GM23248 (cell line): Measurements from ENCODE around the gene SUCLG1. TPM values are rescaled to one million over a fixed set of nuclear protein-coding genes. Genes with fewer than 3 reads are reported as not detected.

Experiments
- DNase-seq: peaks from one replicate; pipeline ENCODE4 v3.0.0-alpha.2; 2015
- H2AFZ ChIP-seq: fragments of 200-600 bp; sonication (generic); 2 replicates; pipeline ENCODE4 v1.6.1; 2016; ENCODE audit warnings: antibody characterized with exemption
- H3F3A ChIP-seq: fragments of 200-600 bp; sonication (generic); 2 replicates; pipeline ENCODE4 v1.6.1; 2016; ENCODE audit warnings: mild to moderate bottlenecking, antibody characterized with exemption, mixed run types; ENCODE audit not compliant: insufficient read depth
- H3K27ac ChIP-seq: fragments of 200-600 bp; sonication (generic); 2 replicates; pipeline ENCODE4 v1.5.1; 2016; ENCODE audit warnings: mild to moderate bottlenecking
- H3K27me3 ChIP-seq: fragments of 200-600 bp; sonication (generic); replicated peaks from 2 replicates; pipeline ENCODE4 v1.6.1; 2016; ENCODE audit warnings: mild to moderate bottlenecking; ENCODE audit not compliant: insufficient read depth
- H3K36me3 ChIP-seq: fragments of 200-600 bp; sonication (generic); 2 replicates; pipeline ENCODE4 v1.6.1; 2016; ENCODE audit warnings: low read depth, mild to moderate bottlenecking
- H3K4me1 ChIP-seq: fragments of 200-600 bp; sonication (generic); 2 replicates; pipeline ENCODE4 v1.6.1; 2016; ENCODE audit warnings: mild to moderate bottlenecking; ENCODE audit not compliant: insufficient read depth
- H3K4me2 ChIP-seq: fragments of 200-600 bp; sonication (generic); one replicate; pipeline ENCODE4 v1.6.1; 2016; ENCODE audit warnings: mild to moderate bottlenecking; ENCODE audit not compliant: unreplicated experiment
- H3K4me3 ChIP-seq: fragments of 200-600 bp; sonication (generic); 2 replicates; pipeline ENCODE4 v1.5.1; 2016; ENCODE audit warnings: mild to moderate bottlenecking
- H3K79me2 ChIP-seq: fragments of 200-600 bp; sonication (generic); 2 replicates; pipeline ENCODE4 v1.6.1; 2016; ENCODE audit warnings: mild to moderate bottlenecking; ENCODE audit not compliant: insufficient read depth
- H3K9ac ChIP-seq: fragments of 200-600 bp; sonication (generic); 2 replicates; pipeline ENCODE4 v1.6.1; 2016; ENCODE audit warnings: mild to moderate bottlenecking
- H3K9me2 ChIP-seq: fragments of 200-600 bp; sonication (generic); 2 replicates; pipeline ENCODE4 v1.6.1; 2016; ENCODE audit warnings: mixed run types, mild to moderate bottlenecking, moderate library complexity; ENCODE audit not compliant: insufficient read depth
- H3K9me3 ChIP-seq: fragments of 200-600 bp; sonication (generic); one replicate; pipeline ENCODE4 v1.6.1; 2017; ENCODE audit warnings: low read depth
- H4K20me1 ChIP-seq: fragments of 200-600 bp; sonication (generic); 2 replicates; pipeline ENCODE4 v1.6.0; 2016; ENCODE audit not compliant: insufficient read depth
- EZH2 ChIP-seq: fragments of 200-600 bp; sonication (generic); IDR thresholded peaks from 2 replicates; pipeline ENCODE4 v1.6.1; 2018; ENCODE audit warnings: antibody characterized with exemption, mild to moderate bottlenecking; ENCODE audit not compliant: insufficient read depth, poor library complexity, severe bottlenecking
- EZH2phosphoT487 ChIP-seq: fragments of 200-600 bp; sonication (generic); IDR thresholded peaks from 2 replicates; pipeline ENCODE4 v1.6.1; 2018; ENCODE audit warnings: antibody characterized with exemption, moderate library complexity, mild to moderate bottlenecking, low read depth; ENCODE audit not compliant: insufficient read depth
- WGBS, 2 experiments: methylation state at CpG; one replicate each; pipeline ENCODE4 v1.1.6; 2015 to 2017; ENCODE audit warnings: low lambda C conversion rate in 2 of 2, low coverage in 1 of 2; ENCODE audit errors: missing lambda C conversion rate in 2 of 2; 5-methylcytosine and 5-hydroxymethylcytosine counted together
- in situ Hi-C: fragments of 300-500 bp; cut with MboI; formaldehyde crosslinking; loops from 2 replicates; pipeline ENCODE4 v1.15.0; 2020
- polyA plus RNA-seq: library from polyadenylated mRNA; unstranded; fragments of >200 nt; fragmentation: Nextera tagmentation; extraction: Ambion mirVana; gene quantifications from 2 replicates; pipeline ENCODE4 v1.2.1, GENCODE V29; 2016
- total RNA-seq: library from RNA; depleted of rRNA; stranded (reverse); fragments of >200 nt; shearing (Covaris generic); gene quantifications from 2 replicates; pipeline ENCODE4 v1.2.3, GENCODE V29; 2014

The SUCLG1 gene
- total and polyA plus RNA-seq, 2 experiments from 2014 or later = 50.4 to 80.2 TPM

DNA sequence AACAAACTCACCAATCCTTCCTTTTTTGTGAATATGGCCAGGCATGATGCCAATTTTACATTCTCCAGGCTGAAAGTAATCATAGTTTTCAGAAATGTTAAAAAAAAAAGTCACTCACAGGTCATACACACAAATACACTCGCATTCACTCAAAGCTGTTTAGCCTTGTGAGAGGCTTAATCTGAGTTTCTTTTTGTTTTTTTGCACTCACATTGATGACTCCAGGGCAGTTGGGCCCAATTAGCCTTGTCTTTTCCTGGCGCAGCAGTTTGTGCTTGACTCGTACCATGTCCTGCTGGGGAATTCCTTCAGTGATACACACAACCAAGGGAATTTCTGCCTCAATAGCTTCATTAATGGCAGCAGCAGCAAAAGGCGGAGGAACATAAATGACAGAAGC is 18.0 kb downstream of the SUCLG1 start:
- Histone ChIP-seq H3K9me3 (no peaks in the 10 kb centered on the region), H3K36me3 (peaks cover 30% of the 10 kb centered on the region), H3F3A (no peaks in the 10 kb centered on the region), H3K79me2 (peaks cover 13% of the 10 kb centered on the region), H3K9me2 (no peaks in the 10 kb centered on the region), H2AFZ (no peak overlapping the region), H3K4me1 (0 out of 2 replicates have a peak, but pooled peaks cover under 1% of the 10 kb centered on the region), H4K20me1 (no peaks in the 10 kb centered on the region), H3K4me2 (no peak overlapping the region), H3K9ac (no peak overlapping the region), H3K27ac (no peak overlapping the region), H3K27me3 (no peaks in the 10 kb centered on the region), H3K4me3 (no peak overlapping the region)
- DNase-seq = no peak
- WGBS, 2 experiments = 96 to 99% methylated on average over 4 of the region's 4 CpGs
- no peak for TF ChIP-seq EZH2
- no peak for TF ChIP-seq EZH2phosphoT487
- in situ Hi-C loops = no loop called here

DNA sequence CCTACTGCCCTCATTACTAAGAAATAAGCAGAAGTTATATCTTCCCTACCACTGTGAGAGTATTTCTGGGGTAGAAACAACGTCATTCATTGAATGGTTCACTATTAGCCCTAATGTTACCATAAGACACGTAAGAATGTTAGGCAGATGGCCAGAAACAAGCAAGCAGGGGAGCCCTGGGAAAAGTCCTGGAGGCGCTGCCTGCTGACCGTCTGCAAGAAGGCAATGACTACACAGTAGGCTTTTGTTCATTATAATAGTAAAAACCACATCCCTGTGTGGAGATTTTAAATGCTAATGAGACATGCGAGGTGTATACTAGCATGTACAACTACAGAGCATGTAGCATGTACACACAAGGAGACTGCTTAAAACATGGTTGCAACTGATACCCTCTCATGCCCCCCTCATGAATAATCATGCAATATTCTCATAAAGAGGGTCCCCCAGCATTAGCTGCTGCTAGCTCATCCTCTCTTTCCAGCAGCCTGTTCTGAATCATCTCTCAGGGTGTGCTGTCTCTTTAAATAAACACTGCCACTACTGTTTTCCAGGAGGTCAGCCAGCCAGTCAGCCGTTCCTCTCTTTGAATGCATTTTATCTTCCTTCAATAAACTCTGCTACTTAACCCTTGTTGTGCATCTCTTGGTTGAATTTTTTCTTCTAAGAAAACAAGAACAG is 23.6 kb downstream of the SUCLG1 start:
- no peak overlapping the region for H3K27ac ChIP-seq
- no peak overlapping the region for H2AFZ ChIP-seq
- no peaks in the 10 kb centered on the region for H3K27me3 ChIP-seq
- no peak overlapping the region for H3K4me3 ChIP-seq
- H3K9ac ChIP-seq = no peak overlapping the region
- no peaks in the 10 kb centered on the region for H4K20me1 ChIP-seq
- no peaks in the 10 kb centered on the region for H3K79me2 ChIP-seq
- 0 out of 2 replicates have a peak, but pooled peaks cover 4% of the 10 kb centered on the region for H3K4me1 ChIP-seq
- no peaks in the 10 kb centered on the region for H3K9me2 ChIP-seq
- H3F3A ChIP-seq = no peaks in the 10 kb centered on the region
- DNase-seq = peak; percentile 51
- H3K4me2 ChIP-seq = no peak overlapping the region
- no peaks in the 10 kb centered on the region for H3K9me3 ChIP-seq
- in situ Hi-C loops = no loop called here
- 76 to 78% methylated on average over 6 of the region's 6 CpGs for WGBS, 2 experiments
- TF ChIP-seq EZH2 (no peak), EZH2phosphoT487 (no peak)
- H3K36me3 ChIP-seq = peaks cover 43% of the 10 kb centered on the region

DNA sequence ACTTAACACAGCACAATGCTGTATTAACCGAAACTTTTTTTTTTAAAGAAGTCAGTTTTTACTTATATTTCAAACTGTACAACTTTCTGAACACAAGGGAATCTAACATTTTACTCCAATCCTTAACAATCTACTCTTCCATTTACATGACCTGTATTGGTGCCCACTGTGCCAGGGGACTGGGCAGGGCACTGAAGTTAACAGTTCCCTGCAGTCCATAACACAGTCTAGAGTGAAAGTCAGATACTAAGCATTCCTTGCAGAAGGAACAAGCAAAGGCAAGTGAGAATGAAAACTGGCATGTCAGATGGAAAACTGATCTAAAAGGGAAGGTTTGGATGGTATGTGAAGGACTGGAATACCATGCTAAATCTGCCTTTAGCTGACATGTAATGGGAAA is 29.8 kb downstream of the SUCLG1 start:
- peaks cover 50% of the 10 kb centered on the region for H3K36me3 ChIP-seq
- peaks cover 10% of the 10 kb centered on the region for H3K4me1 ChIP-seq
- no peak overlapping the region for H3K4me2 ChIP-seq
- no peaks in the 10 kb centered on the region for H3K9me3 ChIP-seq
- no peak for DNase-seq
- WGBS, 2 experiments = 97 to 100% methylated on average over 1 of the region's 1 CpG
- peaks cover 6% of the 10 kb centered on the region for H3F3A ChIP-seq
- no peaks in the 10 kb centered on the region for H3K27me3 ChIP-seq
- no peak for TF ChIP-seq EZH2
- TF ChIP-seq EZH2phosphoT487 = no peak
- H3K79me2 ChIP-seq = no peaks in the 10 kb centered on the region
- no peaks in the 10 kb centered on the region for H3K9me2 ChIP-seq
- no peak overlapping the region for H3K9ac ChIP-seq
- no peak overlapping the region for H2AFZ ChIP-seq
- in situ Hi-C loops = no loop called here
- no peak overlapping the region for H3K27ac ChIP-seq
- H4K20me1 ChIP-seq = no peaks in the 10 kb centered on the region
- H3K4me3 ChIP-seq = no peak overlapping the region

DNA sequence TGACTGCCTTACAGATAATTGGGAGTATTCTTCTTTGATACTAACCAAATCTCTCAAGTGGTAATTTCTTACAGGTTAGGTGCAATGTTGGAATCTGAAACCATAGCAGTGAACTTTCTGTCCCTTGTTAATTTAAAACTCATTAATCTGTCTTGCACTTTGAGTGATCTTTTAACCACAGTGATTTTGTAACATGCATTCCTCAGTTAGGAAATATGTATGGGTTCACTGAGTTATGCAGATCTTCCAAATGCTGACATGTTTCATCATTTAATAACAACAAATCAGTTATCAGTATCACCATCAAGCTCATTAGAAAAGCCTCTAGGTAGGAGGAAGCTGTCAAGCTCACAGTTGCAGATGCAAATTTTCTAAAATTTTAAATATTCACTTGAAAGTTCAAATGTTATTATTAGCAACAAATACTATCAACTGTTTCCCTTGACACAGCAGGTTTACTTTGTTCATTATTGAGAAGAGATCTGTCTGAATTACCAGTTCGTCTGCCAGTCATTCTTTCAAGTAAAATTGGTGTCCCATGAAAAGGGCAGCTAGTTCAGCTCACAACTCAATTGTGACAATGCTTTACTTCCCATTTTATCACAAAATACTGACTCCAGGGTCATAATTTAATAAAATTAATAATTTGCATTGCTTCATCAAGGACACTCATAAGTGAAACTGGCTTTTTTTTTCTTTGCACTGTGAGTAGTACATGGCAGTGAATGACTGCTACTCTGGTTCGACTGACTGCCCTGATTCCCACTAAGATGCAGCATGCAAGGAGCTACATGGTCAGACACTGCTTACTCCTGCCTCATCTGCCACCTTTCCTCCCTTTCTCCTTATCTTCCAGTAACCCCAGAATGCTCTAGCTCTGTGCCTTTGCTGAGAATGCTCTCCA is 31.6 kb downstream of the SUCLG1 start:
- H3K4me1 ChIP-seq = peaks cover 10% of the 10 kb centered on the region
- H3K9me3 ChIP-seq = no peaks in the 10 kb centered on the region
- H3K79me2 ChIP-seq = no peaks in the 10 kb centered on the region
- peaks cover 45% of the 10 kb centered on the region for H3K36me3 ChIP-seq
- in situ Hi-C loops = no loop called here
- no peaks in the 10 kb centered on the region for H3K9me2 ChIP-seq
- peak; percentile 45 for DNase-seq
- TF ChIP-seq EZH2phosphoT487 (0 out of 2 replicates have a peak, but pooled peaks have one; percentile 64), EZH2 (no peak)
- 60 to 69% methylated on average over 2 of the region's 2 CpGs for WGBS, 2 experiments
- H3K27ac ChIP-seq = no peak overlapping the region
- H3K27me3 ChIP-seq = no peaks in the 10 kb centered on the region
- H3F3A ChIP-seq = peaks cover 6% of the 10 kb centered on the region
- H3K4me3 ChIP-seq = no peak overlapping the region
- no peak overlapping the region for H3K9ac ChIP-seq
- no peaks in the 10 kb centered on the region for H4K20me1 ChIP-seq
- H2AFZ ChIP-seq = no peak overlapping the region
- H3K4me2 ChIP-seq = no peak overlapping the region
